Kidney (tissue), 14 donors: Measurements from ENCODE around the gene KCNQ1. TPM values are rescaled to one million over a fixed set of nuclear protein-coding genes. Genes with fewer than 3 reads are reported as not detected.

ENCODE experiments used
- DNase-seq, 5 donors: peaks; one replicate each; pipeline ENCODE4 v3.0.0-alpha.2; 2013 to 2020
- FAIRE-seq: peaks from 2 replicates; lab custom pipeline; 2012; peaks lifted over from hg19 to GRCh38; lab: Jason Lieb, UNC
- H3K27ac ChIP-seq, 2 donors: one replicate each; pipeline ENCODE4 v1.7.0; 2013; ENCODE audit warnings: low read depth in 2 of 2, low read length in 2 of 2, inconsistent platforms in 1 of 2
- H3K27me3 ChIP-seq: one replicate; pipeline ENCODE4 v1.7.1; 2013; ENCODE audit warnings: low read length, inconsistent platforms; ENCODE audit not compliant: control insufficient read depth, insufficient read depth
- H3K36me3 ChIP-seq, 3 donors: one replicate each; pipeline versions ENCODE4 v1.7.0 to v1.7.1; 2013; ENCODE audit warnings: low read length in 3 of 3, control low read depth in 1 of 3, inconsistent platforms in 1 of 3; ENCODE audit not compliant: insufficient read depth in 3 of 3, control insufficient read depth in 2 of 3
- H3K4me1 ChIP-seq, 3 donors: one replicate each; pipeline versions ENCODE4 v1.7.0 to v1.7.1; 2013; ENCODE audit warnings: low read length in 3 of 3, inconsistent platforms in 1 of 3, low read depth in 1 of 3; ENCODE audit not compliant: control insufficient read depth in 2 of 3, insufficient read depth in 2 of 3
- H3K4me3 ChIP-seq, 3 donors: one replicate each; pipeline versions ENCODE4 v1.7.0 to v1.8.1; 2013; ENCODE audit warnings: low read length in 3 of 3, control low read depth in 1 of 3, inconsistent platforms in 1 of 3
- H3K9ac ChIP-seq, 3 donors: one replicate each; pipeline versions ENCODE4 v1.7.0 to v1.7.1; 2013; ENCODE audit warnings: low read length in 3 of 3, control low read depth in 1 of 3, inconsistent platforms in 1 of 3
- H3K9me3 ChIP-seq, 3 donors: one replicate each; pipeline versions ENCODE4 v1.7.0 to v1.7.1; 2013; ENCODE audit warnings: low read length in 3 of 3, control low read depth in 1 of 3, inconsistent platforms in 1 of 3; ENCODE audit not compliant: control insufficient read depth in 2 of 3, insufficient read depth in 1 of 3
- CTCF ChIP-seq: IDR thresholded peaks from 3 replicates; pipeline ENCODE4 v1.5.1; 2012; ENCODE audit warnings: mild to moderate bottlenecking, moderate library complexity, borderline replicate concordance; ENCODE audit not compliant: insufficient read depth; ENCODE audit errors: extremely low read depth
- intact Hi-C: fragments of 100-400 bp; cut with DNase I; formaldehyde crosslinking; loops from one replicate; pipeline ENCODE4 v1.11.1; 2022
- polyA plus RNA-seq: library from polyadenylated mRNA; stranded (reverse); fragments of 350-450 nt; fragmentation: Illumina TruSeq; extraction: RNeasy Lipid Tissue Mini Kit (QIAGEN cat#74804); gene quantifications from one replicate; pipeline ENCODE4 v1.2.3, GENCODE V29; 2014; ENCODE audit warnings: low read depth, low replicate concordance; ENCODE audit not compliant: insufficient read depth
- total RNA-seq: library from RNA; stranded (reverse); fragmentation: NEBNext Ultra II Directional; extraction: Animal tissue kit (Norgen Biotek cat#: 25700); gene quantifications from one replicate; pipeline ENCODE4 v1.2.1, GENCODE V29; 2021
- donor health status: control.
- donor health status: control.
- donor health status: control.
- donor health status: control.
- donor health status: control.
- donor health status: DM: yes; HTN: yes; CAD: no.
- donor health status: Normal renal cell carcinoma (clear cell type).

Gene KCNQ1
- total and polyA plus RNA-seq, 2 donors from 2014 or later, result 45.5 to 49.4 TPM

GRCh38 chr11:2521081-2521732 lies 76.4 kb downstream of the KCNQ1 start:
- no peaks in the 10 kb centered on the region for H3K36me3 ChIP-seq
- H3K4me1 ChIP-seq, result peaks cover 0 to 21% (median 0%) of the 10 kb centered on the region in 3 donors
- DNase-seq, result peak in 4 of 5 donors; percentile 36 to 56 (median 48)
- H3K9ac ChIP-seq, result peak overlapping the region in 1 of 3 donors; percentile 19
- no peak overlapping the region for H3K4me3 ChIP-seq
- no peak overlapping the region for H3K27ac ChIP-seq
- H3K27me3 ChIP-seq, result no peaks in the 10 kb centered on the region
- no peaks in the 10 kb centered on the region for H3K9me3 ChIP-seq
- TF ChIP-seq CTCF, result no peak
- no peak for FAIRE-seq
- intact Hi-C loops, result no loop called here

GRCh38 chr11:2521733-2522630 lies 77.2 kb downstream of the KCNQ1 start:
- Histone ChIP-seq H3K4me3 (no peak overlapping the region), H3K27ac (no peak overlapping the region), H3K4me1 (peaks cover 0 to 21% (median 0%) of the 10 kb centered on the region in 3 donors), H3K36me3 (no peaks in the 10 kb centered on the region), H3K9ac (no peak overlapping the region), H3K27me3 (no peaks in the 10 kb centered on the region), H3K9me3 (no peaks in the 10 kb centered on the region)
- intact Hi-C loops, result no loop called here
- no peak for TF ChIP-seq CTCF
- DNase-seq (peak in 3 of 5 donors; percentile 19 to 65 (median 44)), FAIRE-seq (no peak)

- no peak overlapping the region for H3K4me3 ChIP-seq
- H3K4me1 ChIP-seq, result peaks cover 0 to 21% (median 0%) of the 10 kb centered on the region in 3 donors
- TF ChIP-seq CTCF, result no peak
- H3K9me3 ChIP-seq, result no peaks in the 10 kb centered on the region
- H3K36me3 ChIP-seq, result no peaks in the 10 kb centered on the region
- DNase-seq (peak in 3 of 5 donors; percentile 8 to 57 (median 31)), FAIRE-seq (no peak)
- H3K9ac ChIP-seq, result no peak overlapping the region
- no peak overlapping the region for H3K27ac ChIP-seq
- intact Hi-C loops, result no loop called here
- no peaks in the 10 kb centered on the region for H3K27me3 ChIP-seq
Measured at GRCh38 chr11:2522631-2523255, 77.9 kb downstream of the KCNQ1 start.
